ENCODE measurements around the gene PRIM1. TPM values are rescaled to one million over a fixed set of nuclear protein-coding genes. Genes with fewer than 3 reads are reported as not detected.

PRIM1 gene
- total and polyA plus RNA-seq, 2 of the 8 experiments (the other 6 are each of a cell fraction or from before 2014, with no cell fraction given): 52.4 to 61.9 TPM

DNA sequence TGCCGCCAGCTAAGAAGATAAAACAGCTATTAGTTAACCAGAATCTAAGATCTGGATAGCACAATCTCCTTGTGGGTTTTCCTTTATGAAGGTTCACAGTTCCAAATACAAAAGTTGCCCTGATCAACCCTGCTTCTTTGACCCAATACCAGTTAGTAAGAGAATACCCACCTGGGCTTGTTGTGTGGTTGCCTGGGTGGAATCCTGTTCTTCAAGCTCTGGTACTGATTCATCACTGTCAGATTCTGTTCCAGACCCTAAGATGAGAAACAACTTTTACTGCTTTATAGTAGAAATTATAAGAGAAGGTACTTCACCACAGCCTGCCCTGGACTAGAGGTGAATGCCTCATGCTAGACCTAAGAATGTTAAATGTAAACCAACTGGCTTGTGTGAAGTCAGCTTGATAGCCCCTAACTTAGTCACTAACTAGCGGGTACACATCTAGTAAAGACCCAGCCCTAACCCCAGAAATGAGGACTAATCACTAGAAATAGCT is 37.6 kb downstream of the PRIM1 start (continued):
- TF ChIP-seq POLR2AphosphoS5 (IDR thresholded peaks at IDR 0.05; ENCODE audit: low read depth, low read length): no peak
- no peak for TF ChIP-seq NANOG (IDR thresholded peaks at IDR 0.05; ENCODE audit: insufficient read depth, low read depth, low read length, poor library complexity, severe bottlenecking)
- TF ChIP-seq, protein P1, sequence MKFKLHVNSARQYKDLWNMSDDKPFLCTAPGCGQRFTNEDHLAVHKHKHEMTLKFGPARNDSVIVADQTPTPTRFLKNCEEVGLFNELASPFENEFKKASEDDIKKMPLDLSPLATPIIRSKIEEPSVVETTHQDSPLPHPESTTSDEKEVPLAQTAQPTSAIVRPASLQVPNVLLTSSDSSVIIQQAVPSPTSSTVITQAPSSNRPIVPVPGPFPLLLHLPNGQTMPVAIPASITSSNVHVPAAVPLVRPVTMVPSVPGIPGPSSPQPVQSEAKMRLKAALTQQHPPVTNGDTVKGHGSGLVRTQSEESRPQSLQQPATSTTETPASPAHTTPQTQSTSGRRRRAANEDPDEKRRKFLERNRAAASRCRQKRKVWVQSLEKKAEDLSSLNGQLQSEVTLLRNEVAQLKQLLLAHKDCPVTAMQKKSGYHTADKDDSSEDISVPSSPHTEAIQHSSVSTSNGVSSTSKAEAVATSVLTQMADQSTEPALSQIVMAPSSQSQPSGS (IDR thresholded peaks at IDR 0.05; ENCODE audit: low read length): no peak
- TF ChIP-seq CBX8 (IDR thresholded peaks at IDR 0.05; ENCODE audit: borderline replicate concordance, low read depth, low read length): no peak
- TF ChIP-seq ZNF274 (IDR thresholded peaks at IDR 0.05; ENCODE audit: borderline replicate concordance, extremely low read depth, low read length): no peak
- no peak for TF ChIP-seq HDAC6 (IDR thresholded peaks at IDR 0.05; ENCODE audit: low read depth, low read length)
- TF ChIP-seq JUND (IDR thresholded peaks at IDR 0.05; ENCODE audit: low read length): no peak
- no peak for TF ChIP-seq BRCA1 (IDR thresholded peaks at IDR 0.05; ENCODE audit: low read depth, low read length)
- TF ChIP-seq JUN (IDR thresholded peaks at IDR 0.05; ENCODE audit: low read depth, low read length): no peak
